ENCODE results near the gene YDJC. TPM values are rescaled to one million over a fixed set of nuclear protein-coding genes. Genes with fewer than 3 reads are reported as not detected.
A peak's percentile ranks its signal among the peaks of the same experiment; 100 is the strongest.
"Not testable (repeated sequence)": the region's sequence is repeated elsewhere in the genome, so short reads cannot be mapped to it uniquely, and the experiment has no call there.

The YDJC gene
- total RNA-seq, 2 donors from 2014 or later, result 18.3 to 32.3 TPM

DNA sequence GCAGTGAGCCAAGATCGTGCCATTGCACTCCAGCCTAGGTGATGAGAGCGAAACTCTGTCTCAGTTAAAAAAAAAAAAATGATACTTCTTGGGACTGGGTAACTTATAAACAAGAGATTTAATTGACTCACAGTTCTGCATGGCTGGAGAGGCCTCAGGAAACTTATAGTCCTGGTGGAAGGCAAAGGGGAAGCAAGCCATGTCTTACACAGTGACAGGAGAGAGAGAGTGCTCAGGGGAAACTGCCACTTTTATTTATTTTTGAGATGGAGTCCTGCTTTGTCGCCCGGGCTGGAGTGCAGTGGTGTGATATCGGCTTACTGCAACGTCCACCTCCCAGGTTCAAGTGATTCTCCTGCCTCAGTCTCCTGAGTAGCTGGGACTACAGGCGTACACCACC is 20.5 kb upstream of the YDJC start:
- Histone ChIP-seq H3K27ac (no peak overlapping the region), H3K4me3 (no peak overlapping the region), H3K27me3 (replicated peaks; ENCODE audit: insufficient read depth) (no peaks in the 10 kb centered on the region), H3K4me1 (ENCODE audit: control insufficient read depth in 1 of 2, low read depth in 2 of 2) (peaks cover 6 to 14% of the 10 kb centered on the region in 2 donors), H3K36me3 (no peaks in the 10 kb centered on the region), H3K9me3 (no peaks in the 10 kb centered on the region)
- DNase-seq (ENCODE audit: low spot score) (no peak), ATAC-seq (ENCODE audit: insufficient number of reproducible peaks, low FRiP score, low read depth) (no peak)
- no peak for TF ChIP-seq CTCF (IDR thresholded peaks at IDR 0.05)

- Histone ChIP-seq H3K27ac (no peak overlapping the region), H3K27me3 (replicated peaks; ENCODE audit: insufficient read depth) (no peaks in the 10 kb centered on the region), H3K36me3 (no peaks in the 10 kb centered on the region), H3K4me1 (ENCODE audit: control insufficient read depth in 1 of 2, low read depth in 2 of 2) (peaks cover 6 to 18% of the 10 kb centered on the region in 2 donors), H3K4me3 (no peak overlapping the region), H3K9me3 (no peaks in the 10 kb centered on the region)
- TF ChIP-seq CTCF (IDR thresholded peaks at IDR 0.05), result peak; percentile 87
- ATAC-seq (ENCODE audit: insufficient number of reproducible peaks, low FRiP score, low read depth) (no peak), DNase-seq (ENCODE audit: low spot score) (no peak)
Measured at GRCh38 chr22:21646608-21647590, 17.1 kb upstream of the YDJC start.

GRCh38 chr22:21645513-21645912 is 15.7 kb upstream of the YDJC start:
- not testable (repeated sequence) for H3K9me3 ChIP-seq; ATAC-seq (ENCODE audit: insufficient number of reproducible peaks, low FRiP score, low read depth); H3K4me3 ChIP-seq; H3K36me3 ChIP-seq; H3K27ac ChIP-seq; H3K27me3 ChIP-seq (replicated peaks; ENCODE audit: insufficient read depth); DNase-seq (ENCODE audit: low spot score)
- peaks cover 0 to 17% of the 10 kb centered on the region in 2 donors for H3K4me1 ChIP-seq (ENCODE audit: control insufficient read depth in 1 of 2, low read depth in 2 of 2)

GRCh38 chr22:21643533-21644357 is 13.9 kb upstream of the YDJC start:
- TF ChIP-seq CTCF (IDR thresholded peaks at IDR 0.05), result no peak
- peak overlapping the region; percentile 83 for H3K4me3 ChIP-seq
- ATAC-seq (ENCODE audit: insufficient number of reproducible peaks, low FRiP score, low read depth), result no peak

DNA sequence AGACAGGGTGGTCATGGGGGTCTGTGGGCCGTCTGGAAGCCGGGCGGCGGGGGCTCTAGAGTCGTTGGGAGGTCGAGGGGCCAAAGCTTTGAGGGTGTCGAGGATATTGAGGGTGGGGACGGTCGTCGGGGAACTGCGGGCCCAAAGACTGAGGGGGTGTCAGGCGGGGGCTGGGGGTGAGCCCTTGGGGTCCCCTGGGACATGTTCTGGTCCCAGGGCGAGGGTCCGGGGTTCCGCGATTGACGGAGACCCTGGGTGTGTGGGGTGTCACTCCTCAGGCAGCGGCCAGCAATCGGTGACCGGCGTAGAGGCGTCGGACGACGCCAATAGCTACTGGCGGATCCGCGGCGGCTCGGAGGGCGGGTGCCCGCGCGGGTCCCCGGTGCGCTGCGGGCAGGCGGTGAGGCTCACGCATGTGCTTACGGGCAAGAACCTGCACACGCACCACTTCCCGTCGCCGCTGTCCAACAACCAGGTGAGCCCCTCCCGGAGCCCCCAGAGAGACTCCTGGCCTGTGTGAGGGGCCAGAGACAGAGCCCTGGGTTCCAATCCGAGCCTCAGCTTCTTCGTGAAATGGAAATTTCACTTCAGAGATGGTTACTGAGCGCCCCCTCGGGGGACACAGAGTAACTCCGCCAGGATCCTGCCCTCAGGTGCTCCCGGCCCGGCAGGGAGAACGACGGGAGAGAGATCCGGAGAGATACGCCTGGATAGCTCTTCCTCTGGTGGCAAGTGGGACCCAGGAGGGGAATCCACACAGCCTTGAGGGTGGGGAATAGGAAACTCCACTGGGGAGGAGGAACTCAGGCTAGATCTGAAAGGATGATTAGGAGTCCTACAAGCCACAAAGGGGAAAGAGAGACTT is 13.0 kb upstream of the YDJC start:
- Histone ChIP-seq H3K36me3 (no peaks in the 10 kb centered on the region), H3K9me3 (no peaks in the 10 kb centered on the region), H3K27ac (peak overlapping the region; percentile 60 to 63), H3K4me1 (ENCODE audit: control insufficient read depth in 1 of 2, low read depth in 2 of 2) (peaks cover 0 to 17% of the 10 kb centered on the region in 2 donors), H3K27me3 (replicated peaks; ENCODE audit: insufficient read depth) (no peaks in the 10 kb centered on the region), H3K4me3 (peak overlapping the region; percentile 83)
- DNase-seq (ENCODE audit: low spot score), result no peak
- peak; percentile 16 for TF ChIP-seq CTCF (IDR thresholded peaks at IDR 0.05)
- ATAC-seq (ENCODE audit: insufficient number of reproducible peaks, low FRiP score, low read depth), result no peak

More at GRCh38 chr22:21643533-21644357, 13.9 kb upstream of the YDJC start:
- no peaks in the 10 kb centered on the region for H3K9me3 ChIP-seq
- no peaks in the 10 kb centered on the region for H3K36me3 ChIP-seq
- no peaks in the 10 kb centered on the region for H3K27me3 ChIP-seq (replicated peaks; ENCODE audit: insufficient read depth)
- H3K27ac ChIP-seq, result no peak overlapping the region
- H3K4me1 ChIP-seq (ENCODE audit: control insufficient read depth in 1 of 2, low read depth in 2 of 2), result peaks cover 0 to 17% of the 10 kb centered on the region in 2 donors
- DNase-seq (ENCODE audit: low spot score), result no peak

All from thoracic aorta (tissue), 2 donors.